AG09319 (cell line): Measurements from ENCODE around the gene DDAH1.

ENCODE experiments used
- DNase-seq: peaks from one replicate; pipeline ENCODE4 v3.0.0-alpha.2; 2010; ENCODE audit warnings: low read depth; ENCODE audit errors: extremely low read depth
- CTCF ChIP-seq: IDR thresholded peaks from 2 replicates; pipeline ENCODE4 v1.5.1; 2011; ENCODE audit warnings: low read depth, mild to moderate bottlenecking, inconsistent platforms, low read length, moderate library complexity

DDAH1 gene

GRCh38 chr1:85495556-85495955, 30.6 kb upstream of the DDAH1 start:
- no peak for TF ChIP-seq CTCF
- DNase-seq = no peak

- DNase-seq = no peak
Observed at GRCh38 chr1:85494904-85495266, 29.9 kb upstream of the DDAH1 start.

GRCh38 chr1:85494074-85494903, 29.3 kb upstream of the DDAH1 start:
- TF ChIP-seq CTCF = no peak
- DNase-seq = no peak

More at GRCh38 chr1:85494904-85495266, 29.9 kb upstream of the DDAH1 start:
- TF ChIP-seq CTCF = peak; percentile 16

GRCh38 chr1:85490270-85490985, 25.5 kb upstream of the DDAH1 start:
- TF ChIP-seq CTCF = no peak
- DNase-seq = no peak

GRCh38 chr1:85488126-85488525, 23.2 kb upstream of the DDAH1 start:
- no peak for DNase-seq
- TF ChIP-seq CTCF = no peak

- TF ChIP-seq CTCF = no peak
- no peak for DNase-seq
Observed at GRCh38 chr1:85485516-85485915, 20.6 kb upstream of the DDAH1 start.

- no peak for DNase-seq
- TF ChIP-seq CTCF = no peak
Observed at GRCh38 chr1:85484716-85485115, 19.8 kb upstream of the DDAH1 start.
